HTR-8/SVneo (cell line): ENCODE results near the gene NDUFA11.

Source experiments
- DNase-seq: peaks from one replicate; pipeline ENCODE4 v3.0.0; 2011; ENCODE audit warnings: low spot score, mixed read lengths; ENCODE audit not compliant: insufficient read length
- FAIRE-seq: peaks from 2 replicates; lab custom pipeline; 2011; peaks lifted over from hg19 to GRCh38; lab: Jason Lieb, UNC

Gene NDUFA11

GRCh38 chr19:5933391-5934068 lies 29.9 kb upstream of the NDUFA11 start:
- FAIRE-seq = no peak
- DNase-seq = no peak

- no peak for DNase-seq
- FAIRE-seq = no peak
Measured at GRCh38 chr19:5932609-5933262, 29.1 kb upstream of the NDUFA11 start.

GRCh38 chr19:5932146-5932545 lies 28.6 kb upstream of the NDUFA11 start:
- DNase-seq (no peak), FAIRE-seq (no peak)

GRCh38 chr19:5931251-5931650 lies 27.7 kb upstream of the NDUFA11 start:
- no peak for DNase-seq
- FAIRE-seq = no peak

DNA sequence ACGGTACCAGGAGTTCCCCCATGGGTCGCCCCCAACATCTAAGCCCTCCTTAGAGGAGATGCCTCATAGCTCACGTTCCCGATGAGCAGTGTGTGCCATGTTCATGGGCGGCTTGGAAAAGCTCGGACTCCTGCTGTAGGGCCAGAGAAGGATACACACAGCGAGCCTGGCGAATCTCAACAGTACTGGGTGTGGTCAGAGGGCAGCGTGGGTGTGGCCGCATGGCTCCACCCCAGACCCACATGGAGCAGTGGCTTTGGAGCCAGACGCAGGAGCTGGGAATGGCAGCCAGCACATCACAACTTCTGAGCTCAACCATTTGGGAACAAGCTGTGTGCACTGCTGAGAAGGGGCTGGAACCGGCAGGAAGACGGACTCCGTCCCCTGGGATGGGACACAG lies 26.0 kb upstream of the NDUFA11 start:
- no peak for DNase-seq

DNA sequence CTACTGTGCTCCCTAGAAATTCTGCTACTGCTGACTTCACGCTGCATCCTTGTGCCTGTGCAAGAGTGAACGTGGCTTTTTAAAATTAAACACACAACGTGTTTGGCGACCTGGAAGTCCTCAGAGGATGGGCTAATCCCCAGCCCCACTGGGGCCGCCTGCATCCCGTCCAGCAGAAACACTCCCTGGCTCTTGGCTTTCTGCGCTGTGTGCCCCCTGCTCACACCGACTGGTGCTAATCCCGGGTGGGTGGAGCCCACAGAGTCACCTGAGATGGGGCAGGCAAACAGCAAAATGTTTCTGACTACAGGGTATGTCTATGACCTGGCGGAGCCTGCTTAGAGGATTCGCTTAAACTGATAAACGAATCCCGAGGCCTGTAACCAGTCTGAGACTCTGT lies 25.6 kb upstream of the NDUFA11 start:
- FAIRE-seq (no peak), DNase-seq (no peak)

More for the DNA sequence above, 26.0 kb upstream of the NDUFA11 start:
- no peak for FAIRE-seq

DNA sequence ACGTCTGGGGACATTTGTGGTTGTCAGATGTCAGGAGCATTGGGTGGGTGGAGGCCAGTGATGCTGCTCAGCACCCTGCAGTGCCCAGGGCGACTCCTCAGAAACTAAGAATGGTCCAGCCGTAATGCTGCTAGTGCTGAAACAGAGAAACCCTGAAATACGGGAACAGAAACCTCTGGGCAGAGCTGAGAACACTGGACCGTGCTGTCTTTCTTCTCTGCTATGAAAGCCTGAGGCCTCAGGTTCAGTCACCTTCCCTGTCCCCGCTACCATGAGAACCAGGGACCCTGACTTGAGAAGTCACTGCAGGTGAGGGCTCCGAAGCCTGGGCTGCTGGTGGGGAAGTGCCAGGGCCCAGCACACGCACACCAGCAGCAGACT lies 23.8 kb upstream of the NDUFA11 start:
- no peak for DNase-seq
- FAIRE-seq = no peak

- FAIRE-seq = no peak
- DNase-seq = no peak
Measured at GRCh38 chr19:5926641-5927440, 23.3 kb upstream of the NDUFA11 start.

- FAIRE-seq (no peak), DNase-seq (no peak)
Measured at GRCh38 chr19:5925830-5926427, 22.3 kb upstream of the NDUFA11 start.

GRCh38 chr19:5923356-5923755 lies 19.8 kb upstream of the NDUFA11 start:
- DNase-seq (no peak), FAIRE-seq (no peak)

- FAIRE-seq (no peak), DNase-seq (no peak)
Measured at GRCh38 chr19:5922161-5922545, 18.6 kb upstream of the NDUFA11 start.

GRCh38 chr19:5921516-5922160 lies 18.0 kb upstream of the NDUFA11 start:
- DNase-seq (no peak), FAIRE-seq (no peak)

DNA sequence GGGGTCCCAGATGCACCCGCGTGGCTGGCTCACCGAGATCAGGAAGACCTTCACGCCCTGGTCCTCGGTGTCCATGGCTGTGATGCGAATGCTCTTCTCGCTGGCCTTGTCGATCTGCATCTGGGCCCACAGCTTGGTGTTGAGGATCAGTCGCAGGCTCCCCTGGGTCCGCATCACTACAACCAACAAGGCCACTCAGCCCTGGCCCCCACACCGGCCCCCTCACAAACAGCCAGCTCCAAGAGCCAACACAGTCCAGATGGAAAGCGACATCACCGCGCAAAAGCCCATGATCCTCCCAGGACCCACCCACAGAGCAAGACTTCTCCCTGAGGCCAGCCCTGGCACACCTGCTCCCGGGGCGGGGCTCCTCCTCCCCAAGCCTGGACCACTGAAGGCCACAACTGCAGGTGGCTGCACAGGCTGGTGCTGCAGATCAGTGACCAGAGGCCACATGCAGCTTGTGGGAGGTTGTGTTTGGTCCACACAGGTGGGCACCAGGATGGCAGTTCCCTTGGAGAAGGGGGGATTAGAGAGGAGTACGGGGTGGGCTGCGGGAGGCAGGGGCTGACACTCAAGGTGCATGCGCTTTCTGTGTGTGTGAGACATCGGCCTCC lies 15.0 kb upstream of the NDUFA11 start:
- FAIRE-seq (no peak), DNase-seq (no peak)

GRCh38 chr19:5917431-5918107 lies 14.0 kb upstream of the NDUFA11 start:
- FAIRE-seq = no peak

GRCh38 chr19:5916181-5916708 lies 12.7 kb upstream of the NDUFA11 start:
- no peak for DNase-seq
- no peak for FAIRE-seq

More at GRCh38 chr19:5917431-5918107, 14.0 kb upstream of the NDUFA11 start:
- DNase-seq = no peak

GRCh38 chr19:5915782-5916165 lies 12.2 kb upstream of the NDUFA11 start:
- DNase-seq = no peak
- FAIRE-seq = no peak

GRCh38 chr19:5914946-5915781 lies 11.6 kb upstream of the NDUFA11 start:
- FAIRE-seq (no peak), DNase-seq (no peak)

- FAIRE-seq (no peak), DNase-seq (no peak)
Measured at GRCh38 chr19:5914358-5914774, 10.8 kb upstream of the NDUFA11 start.
